Stimulated activated CD4-positive, alpha-beta T cell treated with anti-CD3 and anti-CD28 coated beads, TNF-alpha, amount 100 ng/mL, for 1 hour (primary cell): ENCODE results near the gene LAMB3.
"Not testable (repeated sequence)": the region's sequence is repeated elsewhere in the genome, so short reads cannot be mapped to it uniquely, and the experiment has no call there.

ENCODE experiments used
- DNase-seq, 3 donors: peaks; one replicate each; pipeline ENCODE4 v3.0.0-alpha.2; 2020; ENCODE audit warnings: low read depth in 3 of 3, low spot score in 1 of 3

LAMB3 gene

DNA sequence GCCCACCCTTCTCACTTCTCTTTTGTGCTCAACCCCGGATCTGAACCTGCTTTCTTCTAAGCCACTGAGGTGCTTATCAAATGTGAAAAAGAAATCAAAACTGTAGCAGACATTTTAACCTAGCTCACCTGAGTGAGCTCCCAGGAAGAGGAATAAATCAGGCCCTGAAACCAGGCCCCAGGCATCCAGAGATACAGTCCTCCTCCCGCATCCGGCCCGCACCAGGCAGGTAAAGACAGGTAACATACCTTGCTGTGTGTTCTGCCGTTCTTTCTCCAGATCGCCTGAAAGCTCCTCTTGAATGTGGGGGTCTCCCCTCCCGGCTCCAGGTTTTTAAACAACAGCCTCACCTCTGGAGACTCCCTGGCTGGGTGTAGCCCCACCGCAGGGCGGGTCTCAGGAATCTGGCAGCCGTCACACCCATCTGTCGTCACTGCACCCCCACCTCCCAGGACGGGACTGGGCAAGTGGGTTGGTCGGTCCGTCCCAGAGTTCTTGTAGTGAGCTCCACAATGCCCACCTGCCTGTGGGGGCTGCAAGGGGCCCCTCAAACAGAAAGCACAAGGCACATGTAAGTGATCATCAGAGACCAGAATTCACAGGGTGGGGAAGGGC lies at the start of gene LAMB3:
TSS of gene LAMB3 (minus strand) at position 305 of the 615 bp plus-strand sequence. CDS start 1,481 bp downstream, outside the sequence.
- no peak for DNase-seq

DNA sequence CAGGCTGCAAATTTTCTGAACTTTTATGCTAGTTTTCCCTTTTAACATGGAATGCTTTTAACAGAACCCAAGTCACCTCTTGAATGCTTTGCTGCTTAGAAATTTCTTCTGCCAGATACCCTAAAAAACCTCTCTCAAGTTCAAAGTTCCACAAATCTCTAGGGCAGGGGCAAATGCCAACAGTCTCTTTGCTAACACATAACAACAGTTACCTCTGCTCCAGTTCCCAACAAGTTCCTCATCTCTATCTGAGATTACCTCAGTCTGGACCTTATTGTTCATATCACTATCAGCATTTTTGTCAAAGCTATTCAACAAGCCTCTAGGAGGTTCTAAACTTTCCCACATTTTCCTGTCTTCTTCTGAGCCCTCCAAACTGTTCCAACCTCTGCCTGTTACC lies 48.5 kb upstream of the LAMB3 start:
- DNase-seq = not testable (repeated sequence)

DNA sequence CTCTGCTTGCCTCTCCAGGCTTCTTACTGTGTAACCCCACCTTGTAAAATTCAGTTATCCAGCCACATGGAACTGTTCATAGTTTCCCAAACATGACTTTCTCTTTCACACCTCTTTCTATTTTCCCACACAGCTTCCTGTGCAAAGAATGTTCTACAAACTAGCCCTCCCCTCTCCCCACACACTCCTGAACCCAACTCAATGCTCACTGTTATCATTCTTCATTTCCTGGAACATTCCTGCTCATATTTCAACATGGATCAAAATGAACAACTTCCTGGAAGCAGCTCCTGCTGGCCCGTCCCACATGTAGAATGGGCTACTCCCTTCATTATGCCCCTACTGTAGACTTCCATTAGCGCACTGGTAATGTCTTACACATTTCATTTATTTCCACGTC lies 44.9 kb upstream of the LAMB3 start:
- DNase-seq = no peak

DNA sequence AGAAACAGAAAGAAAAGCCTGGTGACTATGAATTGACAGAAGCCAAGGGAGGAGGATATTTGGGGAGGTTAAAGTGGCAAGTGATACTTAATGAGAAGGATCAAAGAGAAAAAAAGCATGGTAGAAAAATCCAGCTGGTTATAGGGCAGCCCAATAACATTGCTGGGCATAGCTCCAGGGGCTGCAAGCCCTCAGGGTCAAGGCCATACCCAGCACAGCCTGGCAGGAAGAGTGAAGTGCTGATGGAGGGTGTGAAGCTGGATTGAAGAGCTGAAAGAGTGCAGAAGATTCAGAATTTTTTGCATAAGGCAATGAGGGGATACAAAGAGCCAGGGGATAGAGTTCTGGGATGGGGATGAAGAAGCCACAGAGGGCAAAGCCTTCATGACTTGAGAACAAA lies 44.4 kb upstream of the LAMB3 start:
- no peak for DNase-seq

- DNase-seq = peak; percentile 23 to 45 (median 31)
These were observed 40.7 kb upstream of the LAMB3 start for GRCh38 chr1:209692745-209693504.

DNA sequence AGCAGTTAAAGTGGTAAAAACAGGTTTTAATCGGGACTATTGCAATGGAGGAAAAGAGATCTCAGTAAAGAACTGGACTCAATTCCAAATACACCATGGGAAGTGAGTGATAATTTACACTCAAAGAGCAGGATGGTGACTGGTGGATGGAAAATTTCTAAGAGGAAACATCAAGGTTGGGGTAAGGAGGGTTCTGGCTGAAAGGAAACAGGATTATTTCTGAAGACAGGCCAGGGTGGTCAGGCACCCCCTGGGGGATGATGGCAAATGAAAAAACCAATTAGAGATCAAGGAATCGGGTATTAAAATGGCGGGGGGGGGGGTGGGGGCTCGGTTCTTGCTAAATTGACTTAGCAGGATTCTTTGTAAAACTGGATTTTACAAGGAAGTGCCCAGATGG lies 40.1 kb upstream of the LAMB3 start:
- DNase-seq = no peak

GRCh38 chr1:209691237-209691636 lies 39.0 kb upstream of the LAMB3 start:
- no peak for DNase-seq

- no peak for DNase-seq
These were observed 37.3 kb upstream of the LAMB3 start for GRCh38 chr1:209689477-209689876.

GRCh38 chr1:209688746-209689234 lies 36.6 kb upstream of the LAMB3 start:
- DNase-seq = no peak

- no peak for DNase-seq
These were observed 34.1 kb upstream of the LAMB3 start for GRCh38 chr1:209686322-209686721.

DNA sequence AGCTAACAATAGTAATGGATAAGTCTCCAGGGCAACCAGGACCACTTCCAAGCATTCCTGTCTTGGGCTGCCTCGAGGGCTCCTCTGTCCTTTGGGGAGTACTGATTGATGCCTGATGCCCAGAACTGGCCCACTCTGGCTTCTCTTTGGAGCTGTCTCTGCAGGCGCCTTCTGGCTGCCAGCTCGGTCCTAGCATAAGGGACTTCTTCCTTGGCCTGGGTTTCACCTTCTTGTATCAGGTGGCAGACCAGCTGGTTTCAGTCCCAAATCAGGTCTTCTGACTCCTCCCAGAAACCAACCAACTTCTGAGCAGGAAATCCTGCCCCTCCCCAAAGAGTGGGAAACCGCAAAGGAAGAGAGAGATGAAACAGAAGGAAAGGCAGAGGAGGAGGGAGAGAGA lies 33.6 kb upstream of the LAMB3 start:
- DNase-seq = no peak

GRCh38 chr1:209678981-209679539 lies 26.8 kb upstream of the LAMB3 start:
- no peak for DNase-seq

- no peak for DNase-seq
These were observed 23.4 kb upstream of the LAMB3 start for GRCh38 chr1:209675565-209676154.

GRCh38 chr1:209674957-209675564 lies 22.8 kb upstream of the LAMB3 start, which contains the start of gene G0S2:
Gene G0S2, plus strand, starts transcription at chr1:209675412. Its CDS starts 273 bp downstream, at chr1:209675685.
- DNase-seq = peak in 1 of 3 donors; percentile 6

DNA sequence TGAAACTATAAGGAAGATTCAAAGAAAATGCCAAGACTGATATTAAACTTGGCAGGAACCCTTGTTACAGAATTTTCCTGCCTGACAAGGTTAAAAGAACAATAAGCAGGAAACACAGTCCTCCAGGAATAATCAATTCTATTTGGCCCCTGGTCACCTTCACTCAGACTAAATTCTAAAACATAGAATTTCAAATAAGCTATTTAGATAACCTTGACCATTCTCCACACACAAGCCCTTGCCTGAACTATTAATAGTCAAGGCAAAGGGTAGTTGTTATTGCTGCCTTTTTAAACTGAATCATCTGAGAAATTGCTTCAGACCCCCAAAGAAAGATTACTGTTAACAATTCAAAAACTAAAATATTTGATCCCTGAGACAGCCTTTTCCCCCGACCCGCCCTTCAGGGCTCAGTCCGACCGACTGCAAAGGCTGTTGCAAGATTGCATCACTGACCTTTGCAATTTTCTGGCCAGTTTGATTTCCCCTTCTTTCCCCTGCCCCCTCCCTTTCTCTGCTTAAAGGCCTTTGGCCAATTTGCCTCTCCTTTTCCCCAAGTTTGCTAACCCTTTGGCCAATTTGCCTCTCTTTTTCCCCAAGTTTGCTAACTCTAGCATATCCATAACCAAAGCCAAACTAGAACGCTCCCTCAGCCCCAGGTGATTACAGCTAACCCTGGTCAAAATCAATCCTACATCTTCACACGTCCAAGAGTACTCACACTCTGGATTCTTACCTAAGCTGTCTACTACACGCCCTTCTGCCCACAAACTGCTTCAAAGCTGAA lies 21.6 kb upstream of the LAMB3 start:
- no peak for DNase-seq

DNA sequence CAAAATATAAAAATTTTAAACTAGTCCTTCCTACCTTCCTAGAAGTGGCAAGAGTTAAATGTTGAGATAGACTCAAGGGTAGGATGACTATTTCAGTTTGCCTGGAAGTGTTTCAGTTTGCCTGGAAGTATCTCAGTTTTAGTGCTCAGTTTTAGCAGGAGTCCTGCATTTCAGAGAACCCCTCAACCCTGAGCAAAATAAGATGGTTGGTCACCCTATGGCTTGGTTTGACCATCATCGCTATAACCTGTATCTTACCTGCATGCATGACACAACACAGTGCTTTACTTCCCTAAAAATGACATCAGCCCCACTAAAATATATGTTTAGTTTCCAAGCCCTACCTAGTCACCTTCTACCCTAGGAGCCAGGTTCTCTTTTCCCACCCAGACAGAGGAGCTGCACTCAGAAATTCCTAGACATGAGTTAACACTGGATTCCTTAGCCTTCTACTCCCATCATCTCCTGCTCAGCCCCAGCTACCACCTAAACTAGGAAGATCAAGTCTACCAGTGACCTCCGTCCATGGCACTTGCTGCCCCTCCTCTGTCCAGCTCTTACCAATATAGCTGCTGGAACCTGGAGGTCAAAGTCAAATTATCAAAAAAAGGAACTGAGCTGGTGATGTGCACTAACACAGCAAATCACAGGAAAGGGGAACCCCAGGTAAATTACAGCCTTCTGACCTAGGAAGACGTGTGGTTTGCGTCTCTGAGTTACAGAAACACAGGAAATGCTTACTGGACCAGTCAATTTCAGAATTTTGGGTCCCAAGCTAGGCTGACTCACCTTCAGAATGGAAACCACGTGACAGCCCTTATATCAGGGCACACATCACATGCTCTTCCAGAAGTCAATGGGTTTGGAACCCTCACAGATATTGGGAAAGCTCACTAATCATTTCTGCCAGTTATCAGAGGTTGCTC lies 20.7 kb upstream of the LAMB3 start:
- DNase-seq = no peak

- no peak for DNase-seq
These were observed 18.3 kb upstream of the LAMB3 start for GRCh38 chr1:209670441-209671082.

DNA sequence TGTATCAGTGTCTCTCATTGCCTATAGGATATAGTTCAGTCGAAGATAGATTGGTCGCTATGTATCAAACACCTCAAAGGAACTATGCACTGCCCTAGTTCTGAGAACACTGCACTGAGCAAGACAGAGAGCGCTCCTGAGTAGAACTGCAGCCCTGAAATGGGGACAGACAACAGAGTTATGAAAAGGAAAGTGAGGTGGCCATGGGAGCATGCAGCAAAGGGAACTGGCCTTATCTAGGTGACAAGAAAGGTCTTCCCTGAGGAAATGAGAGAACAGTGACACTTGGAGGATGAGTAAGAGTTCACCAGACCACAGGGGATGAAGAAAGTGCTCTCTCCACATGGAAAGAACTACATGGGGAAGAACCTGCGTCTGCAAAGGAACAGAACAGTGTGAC lies 15.5 kb upstream of the LAMB3 start:
- DNase-seq = no peak

DNA sequence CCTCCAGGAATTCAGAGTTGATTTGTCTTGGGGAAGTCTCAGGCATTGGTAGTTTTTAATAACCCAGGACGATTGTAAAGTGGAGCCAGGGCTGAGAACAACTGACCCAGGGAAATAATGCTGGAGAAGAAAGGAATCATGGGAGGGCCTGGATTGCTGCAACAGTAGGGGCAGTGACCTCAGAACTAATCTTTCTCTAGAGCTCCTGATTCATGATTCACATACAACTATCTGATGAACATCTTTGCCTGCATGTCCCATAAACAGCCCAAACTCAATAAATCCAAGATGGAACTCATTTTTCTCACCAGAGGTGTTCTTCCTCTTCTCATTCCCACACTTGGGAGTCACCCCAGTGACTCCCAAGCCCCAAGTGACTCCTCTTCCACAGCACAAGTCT lies 14.9 kb upstream of the LAMB3 start:
- DNase-seq = no peak
